ENCODE measurements around the gene IGFLR1.

The IGFLR1 gene

DNA sequence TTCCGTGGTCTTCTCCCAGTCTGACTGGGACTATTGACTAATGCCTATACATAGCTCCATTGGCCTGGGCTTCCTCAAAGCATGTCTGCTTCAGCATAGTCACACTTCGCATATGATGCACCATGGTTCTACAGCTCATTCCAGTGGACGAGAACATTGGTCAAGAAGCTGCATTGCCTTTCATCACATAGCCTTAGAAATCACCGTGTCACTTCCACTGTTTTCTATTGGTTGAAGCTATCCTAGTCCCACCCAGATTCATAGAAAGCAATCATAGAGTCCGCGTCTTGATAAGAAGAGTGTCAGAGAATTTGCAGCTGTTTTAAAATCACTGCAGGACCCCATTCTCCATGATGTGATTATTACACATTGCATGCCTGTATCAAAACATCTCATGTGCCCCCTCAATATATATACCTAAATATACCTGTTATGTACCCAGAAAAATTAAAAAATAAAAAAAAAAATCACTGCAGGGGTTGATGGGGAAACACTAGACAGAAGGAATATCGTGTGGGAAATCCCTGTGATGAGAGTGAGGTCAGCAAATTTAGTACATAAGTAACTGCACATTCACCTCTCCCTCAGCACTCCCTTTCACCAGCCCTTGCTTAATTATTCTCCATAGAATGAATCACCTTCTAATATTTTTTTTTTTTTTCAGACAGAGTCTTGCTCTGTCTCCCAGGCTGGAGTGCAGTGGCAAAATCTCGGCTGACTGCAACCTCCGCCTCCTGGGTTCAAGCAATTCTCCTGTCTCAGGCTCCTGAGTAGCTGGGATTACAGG, 31.0 kb upstream of the IGFLR1 start:
- TF ChIP-seq GATA2 (IDR thresholded peaks at IDR 0.05; ENCODE audit: low read depth, low read length) = no peak
- no peak for TF ChIP-seq GATA3 (IDR thresholded peaks at IDR 0.05; ENCODE audit: low read depth, low read length)

GRCh38 chr19:35768082-35768421, 25.8 kb upstream of the IGFLR1 start:
- TF ChIP-seq GATA3 (IDR thresholded peaks at IDR 0.05; ENCODE audit: low read depth, low read length) = no peak
- TF ChIP-seq GATA2 (IDR thresholded peaks at IDR 0.05; ENCODE audit: low read depth, low read length) = no peak

DNA sequence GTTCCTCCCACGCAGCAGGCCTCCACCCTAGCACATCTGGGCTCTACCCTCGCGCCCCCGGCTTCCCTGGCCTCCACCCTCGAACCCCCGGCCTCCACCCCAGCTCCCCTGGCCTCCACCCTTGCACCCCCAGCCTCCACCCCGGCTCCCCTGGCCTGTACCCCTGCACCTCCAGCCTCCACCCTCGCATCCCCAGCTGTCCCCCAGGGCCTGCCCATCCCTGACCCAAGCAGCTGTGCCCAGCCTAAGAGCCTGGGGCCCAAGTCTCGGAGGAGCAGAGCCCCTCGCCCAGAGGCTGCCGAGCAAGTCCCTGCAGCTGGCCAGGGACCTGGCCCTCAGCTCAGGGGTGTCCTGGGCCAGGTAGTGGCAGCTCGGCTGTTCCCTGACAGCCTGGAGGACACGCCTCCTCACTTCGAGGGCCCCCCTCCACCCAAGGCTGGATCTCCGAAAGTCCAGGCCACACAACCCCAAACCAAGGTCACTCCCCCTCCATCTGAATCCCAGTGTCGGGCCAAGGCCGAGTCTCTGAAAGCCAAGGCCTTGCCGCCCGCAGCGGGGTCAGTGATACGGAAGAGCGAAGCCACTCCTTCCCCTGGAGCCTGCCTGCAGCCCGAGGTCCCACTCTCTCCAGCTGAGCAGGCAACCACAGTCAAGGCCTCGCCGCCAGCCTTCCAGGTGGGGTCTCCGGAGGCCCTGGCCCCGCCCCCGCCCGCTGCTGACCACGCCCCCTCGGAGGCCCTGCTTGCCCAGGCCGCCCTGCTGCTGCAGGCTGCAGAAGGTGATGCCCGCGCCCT, 25.2 kb upstream of the IGFLR1 start:
- TF ChIP-seq GATA3 (IDR thresholded peaks at IDR 0.05; ENCODE audit: low read depth, low read length) (no peak), GATA2 (IDR thresholded peaks at IDR 0.05; ENCODE audit: low read depth, low read length) (no peak)

DNA sequence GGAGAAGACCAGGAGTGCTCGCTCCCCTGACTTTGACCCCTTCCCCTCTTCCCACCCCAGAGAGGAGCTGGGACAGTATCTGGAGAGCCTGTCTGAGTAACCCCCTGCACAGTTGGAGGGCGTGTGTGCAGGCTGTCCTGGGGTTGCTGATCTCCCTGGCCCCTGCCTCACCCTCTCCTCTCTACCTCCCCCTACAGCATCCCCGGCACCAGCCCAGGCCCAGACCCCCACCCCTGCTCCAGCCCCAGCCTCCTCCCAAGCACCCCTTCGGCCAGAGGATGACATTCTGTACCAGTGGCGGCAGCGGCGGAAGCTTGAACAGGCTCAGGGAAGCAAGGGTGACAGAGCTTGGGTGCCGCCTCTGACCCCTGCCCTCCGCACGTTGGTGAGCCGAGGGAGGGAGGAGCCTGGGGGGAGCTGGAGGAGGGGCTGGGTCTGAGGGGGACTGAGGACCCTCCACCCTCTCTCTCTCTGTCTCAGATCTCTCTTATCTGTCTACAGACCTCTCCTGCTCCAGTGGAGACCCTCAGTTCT, 24.4 kb upstream of the IGFLR1 start:
- no peak for TF ChIP-seq GATA3 (IDR thresholded peaks at IDR 0.05; ENCODE audit: low read depth, low read length)

GRCh38 chr19:35764432-35765315, 22.4 kb upstream of the IGFLR1 start:
- no peak for TF ChIP-seq GATA2 (IDR thresholded peaks at IDR 0.05; ENCODE audit: low read depth, low read length)
- TF ChIP-seq GATA3 (IDR thresholded peaks at IDR 0.05; ENCODE audit: low read depth, low read length) = no peak

DNA sequence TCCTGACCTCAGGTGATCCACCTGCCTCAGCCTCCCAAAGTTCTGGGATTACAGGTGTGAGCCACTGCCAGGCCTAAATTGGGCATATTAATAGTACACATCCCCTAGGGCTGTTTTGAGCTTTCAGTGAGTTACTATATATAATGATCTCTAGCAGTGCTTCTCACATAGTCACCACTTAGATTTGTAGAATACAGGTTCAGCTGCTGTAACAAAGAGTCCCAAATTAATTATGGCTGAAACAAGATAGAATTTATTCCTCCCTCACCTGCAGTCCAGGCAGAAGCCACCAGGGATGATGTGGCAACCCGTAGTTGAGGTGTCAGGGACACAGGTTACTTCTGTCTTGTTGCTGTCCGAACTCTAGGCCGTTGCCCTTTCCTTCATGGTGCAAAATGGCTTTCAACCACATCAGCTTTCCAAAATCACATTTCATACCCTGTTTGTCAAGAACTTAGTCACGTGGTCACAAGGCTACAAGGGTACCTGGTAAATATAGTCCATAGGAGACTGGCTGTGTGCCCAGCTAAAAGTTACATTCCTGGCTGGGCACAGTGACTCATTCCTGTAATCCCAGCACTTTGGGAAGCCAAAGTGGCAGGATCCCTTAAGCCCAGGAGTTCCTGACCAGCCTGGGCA, 18.6 kb upstream of the IGFLR1 start:
- TF ChIP-seq GATA2 (IDR thresholded peaks at IDR 0.05; ENCODE audit: low read depth, low read length) (no peak), GATA3 (IDR thresholded peaks at IDR 0.05; ENCODE audit: low read depth, low read length) (no peak)

DNA sequence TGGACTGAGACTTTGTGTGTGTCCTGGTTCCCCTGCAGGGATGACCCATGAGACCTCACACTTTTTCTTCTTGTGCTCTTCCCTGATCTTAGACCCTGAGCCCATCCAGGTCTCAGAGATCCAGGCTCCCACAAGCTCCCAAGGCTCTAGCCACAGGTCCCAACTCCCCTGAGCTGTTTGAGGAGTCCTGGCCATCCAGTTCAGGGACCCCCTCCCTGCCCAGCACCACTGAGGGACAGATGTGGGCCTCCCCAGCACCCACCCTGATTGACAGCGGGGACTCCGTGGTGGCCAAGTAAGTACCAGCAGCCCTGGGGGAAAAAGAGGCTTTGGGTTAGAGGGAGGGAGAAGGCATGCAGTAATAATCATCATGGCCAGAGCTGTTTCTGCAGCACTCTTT, 17.4 kb upstream of the IGFLR1 start:
- TF ChIP-seq GATA3 (IDR thresholded peaks at IDR 0.05; ENCODE audit: low read depth, low read length) = no peak
- TF ChIP-seq GATA2 (IDR thresholded peaks at IDR 0.05; ENCODE audit: low read depth, low read length) = no peak

GRCh38 chr19:35757749-35758608, 15.7 kb upstream of the IGFLR1 start, which contains the start of gene PROSER3:
PROSER3 (plus strand) TSS chr19:35758176; CDS start chr19:35758216, 40 bp downstream.
- TF ChIP-seq GATA2 (IDR thresholded peaks at IDR 0.05; ENCODE audit: low read depth, low read length) (no peak), GATA3 (IDR thresholded peaks at IDR 0.05; ENCODE audit: low read depth, low read length) (no peak)

GRCh38 chr19:35757231-35757748, 15.0 kb upstream of the IGFLR1 start:
- no peak for TF ChIP-seq GATA2 (IDR thresholded peaks at IDR 0.05; ENCODE audit: low read depth, low read length)
- no peak for TF ChIP-seq GATA3 (IDR thresholded peaks at IDR 0.05; ENCODE audit: low read depth, low read length)

DNA sequence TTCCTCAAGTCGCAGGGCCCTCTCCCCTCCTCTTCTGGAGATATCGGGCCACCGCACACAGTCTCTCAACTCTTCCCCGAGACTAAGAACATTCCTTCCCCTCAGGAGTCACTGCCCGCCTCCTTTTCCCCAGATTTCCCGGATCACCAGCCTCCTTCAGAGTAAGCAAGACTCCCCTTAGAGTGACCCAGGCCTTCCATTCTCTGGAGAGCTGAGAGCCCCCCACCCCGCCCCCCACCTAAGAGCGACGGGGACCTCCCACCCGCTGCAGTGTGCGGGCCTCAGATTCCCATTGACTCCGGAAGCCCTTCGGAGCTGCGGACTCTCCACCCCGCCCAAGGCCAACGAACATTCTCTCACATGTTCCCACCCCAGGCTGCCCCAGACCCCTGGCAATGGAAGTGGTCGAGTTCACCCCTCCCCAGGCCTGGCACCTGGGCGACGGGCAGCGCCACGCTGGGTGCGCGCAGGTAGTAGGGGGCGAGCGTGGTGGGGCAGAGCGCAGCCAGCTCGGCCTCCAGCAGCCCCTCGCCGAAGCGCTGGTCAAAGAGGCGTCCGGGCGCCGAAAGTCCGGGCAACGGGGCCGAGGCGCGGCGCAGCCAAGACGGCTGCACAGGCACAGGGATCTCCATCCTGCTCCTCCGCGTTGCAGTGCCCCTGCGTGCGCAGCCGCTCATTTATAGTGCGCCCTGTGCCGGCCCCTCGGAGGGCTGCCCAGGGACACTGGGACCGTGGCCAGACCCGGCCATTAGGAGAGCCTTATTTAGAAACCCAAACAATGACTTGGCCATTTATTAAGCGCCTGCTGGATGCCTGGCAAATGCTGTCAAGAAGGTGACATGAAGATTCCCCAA, 14.4 kb upstream of the IGFLR1 start, which contains the start of gene HSPB6:
Gene HSPB6, minus strand, starts transcription at position 653 of the 854 bp plus-strand sequence. Its CDS starts 21 bp downstream, at position 632.
- TF ChIP-seq GATA3 (IDR thresholded peaks at IDR 0.05; ENCODE audit: low read depth, low read length) (no peak), GATA2 (IDR thresholded peaks at IDR 0.05; ENCODE audit: low read depth, low read length) (no peak)

GRCh38 chr19:35755550-35756376, 13.5 kb upstream of the IGFLR1 start:
- TF ChIP-seq GATA3 (IDR thresholded peaks at IDR 0.05; ENCODE audit: low read depth, low read length) (no peak), GATA2 (IDR thresholded peaks at IDR 0.05; ENCODE audit: low read depth, low read length) (no peak)
